Esophagus squamous epithelium (tissue), 4 donors: Measurements from ENCODE around the gene TTYH2.

ENCODE experiments used
- POLR2A ChIP-seq, 4 donors: fragments of 450-650 bp; IDR thresholded peaks; one replicate each; pipeline ENCODE4 v1.6.1; 2017; ENCODE audit warnings: antibody characterized with exemption in 4 of 4, mild to moderate bottlenecking in 4 of 4, moderate library complexity in 3 of 4
- TF ChIP-seq, protein P1 (sequence below), 6 experiments: fragments of 450-650 bp in 4 of 6; fragments of 200-600 bp in 2 of 6; sonication (generic) in 2 of 6; IDR thresholded peaks; one replicate each; pipeline ENCODE4 v1.5.1; 2016 to 2019; ENCODE audit warnings: antibody characterized with exemption in 6 of 6, mild to moderate bottlenecking in 4 of 6, moderate library complexity in 4 of 6

DNA sequence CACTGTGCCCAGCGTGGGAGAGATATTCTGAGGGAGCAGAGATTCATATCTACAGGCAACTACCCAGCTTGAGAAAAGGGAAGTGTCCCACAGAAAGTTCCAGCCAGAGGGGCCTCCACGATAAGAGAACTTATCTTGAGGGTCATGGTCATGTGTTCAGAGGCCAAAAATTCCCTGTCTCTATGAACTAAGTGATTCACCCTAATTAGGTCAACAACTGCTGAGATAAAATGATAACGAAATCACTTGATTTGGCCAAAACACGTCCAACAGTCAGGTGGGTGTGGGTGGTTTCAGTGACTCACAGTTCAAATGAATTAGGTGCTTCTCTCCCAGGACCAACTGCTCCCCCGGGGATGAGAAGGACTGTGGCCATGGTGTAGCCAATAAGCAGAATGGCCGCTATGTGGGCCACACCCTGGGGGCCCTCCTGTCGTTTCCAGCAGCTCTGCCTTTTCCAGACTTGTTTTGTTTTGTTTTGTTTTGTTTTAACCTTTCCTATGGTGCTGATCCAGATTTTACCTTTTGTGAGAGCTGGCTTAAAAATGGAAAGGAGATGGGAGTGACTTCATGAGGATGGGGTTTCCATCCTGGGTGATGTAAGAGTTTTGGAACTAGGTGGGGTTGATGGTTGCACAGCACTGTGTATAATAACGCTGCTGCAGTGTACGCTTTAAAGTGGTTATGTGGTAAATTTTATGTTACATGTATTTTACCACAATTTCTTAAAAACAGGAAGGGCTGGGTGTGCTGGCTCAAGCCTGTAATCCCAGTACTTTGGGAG, 69.4 kb downstream of the TTYH2 start:
- TF ChIP-seq, protein P1, sequence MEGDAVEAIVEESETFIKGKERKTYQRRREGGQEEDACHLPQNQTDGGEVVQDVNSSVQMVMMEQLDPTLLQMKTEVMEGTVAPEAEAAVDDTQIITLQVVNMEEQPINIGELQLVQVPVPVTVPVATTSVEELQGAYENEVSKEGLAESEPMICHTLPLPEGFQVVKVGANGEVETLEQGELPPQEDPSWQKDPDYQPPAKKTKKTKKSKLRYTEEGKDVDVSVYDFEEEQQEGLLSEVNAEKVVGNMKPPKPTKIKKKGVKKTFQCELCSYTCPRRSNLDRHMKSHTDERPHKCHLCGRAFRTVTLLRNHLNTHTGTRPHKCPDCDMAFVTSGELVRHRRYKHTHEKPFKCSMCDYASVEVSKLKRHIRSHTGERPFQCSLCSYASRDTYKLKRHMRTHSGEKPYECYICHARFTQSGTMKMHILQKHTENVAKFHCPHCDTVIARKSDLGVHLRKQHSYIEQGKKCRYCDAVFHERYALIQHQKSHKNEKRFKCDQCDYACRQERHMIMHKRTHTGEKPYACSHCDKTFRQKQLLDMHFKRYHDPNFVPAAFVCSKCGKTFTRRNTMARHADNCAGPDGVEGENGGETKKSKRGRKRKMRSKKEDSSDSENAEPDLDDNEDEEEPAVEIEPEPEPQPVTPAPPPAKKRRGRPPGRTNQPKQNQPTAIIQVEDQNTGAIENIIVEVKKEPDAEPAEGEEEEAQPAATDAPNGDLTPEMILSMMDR (IDR thresholded peaks at IDR 0.05): no peak
- no peak for TF ChIP-seq POLR2A (IDR thresholded peaks at IDR 0.05)
